KMS-11 (cell line): ENCODE measurements around the gene CHST13.
"Not testable (repeated sequence)": the region's sequence is repeated elsewhere in the genome, so short reads cannot be mapped to it uniquely, and the experiment has no call there.

Source experiments
- H2AFZ ChIP-seq: fragments of 200-600 bp; sonication (generic); 2 replicates; pipeline ENCODE4 v1.6.1; 2016; ENCODE audit warnings: antibody characterized with exemption, mixed run types, low read depth
- H3K27ac ChIP-seq: fragments of 200-600 bp; sonication (generic); 2 replicates; pipeline ENCODE4 v1.6.1; 2016; ENCODE audit warnings: mild to moderate bottlenecking, mixed run types
- H3K27me3 ChIP-seq: fragments of 200-600 bp; sonication (generic); 2 replicates; pipeline ENCODE4 v1.6.1; 2017; ENCODE audit warnings: mild to moderate bottlenecking, low read depth, mixed run types, moderate library complexity; ENCODE audit not compliant: insufficient read depth
- H3K36me3 ChIP-seq: fragments of 200-600 bp; sonication (generic); 2 replicates; pipeline ENCODE4 v1.6.1; 2017; ENCODE audit warnings: mild to moderate bottlenecking, mixed run types; ENCODE audit not compliant: insufficient read depth
- H3K4me1 ChIP-seq: fragments of 200-600 bp; sonication (generic); 2 replicates; pipeline ENCODE4 v1.6.1; 2016; ENCODE audit warnings: mild to moderate bottlenecking, low read depth, mixed run types; ENCODE audit not compliant: poor library complexity, severe bottlenecking
- H3K4me2 ChIP-seq: fragments of 200-600 bp; sonication (generic); 2 replicates; pipeline ENCODE4 v1.7.0; 2016; ENCODE audit warnings: mild to moderate bottlenecking, mixed run types
- H3K4me3 ChIP-seq: fragments of 200-600 bp; sonication (generic); IDR thresholded peaks from 2 replicates; pipeline ENCODE4 v1.6.1; 2017; ENCODE audit warnings: low read depth, low read length, mixed read lengths; ENCODE audit not compliant: insufficient read depth
- H3K79me2 ChIP-seq: fragments of 200-600 bp; sonication (generic); 2 replicates; pipeline ENCODE4 v1.6.1; 2016; ENCODE audit warnings: low read depth, mixed run types; ENCODE audit not compliant: insufficient read depth
- H3K9ac ChIP-seq: fragments of 200-600 bp; sonication (generic); 2 replicates; pipeline ENCODE4 v1.6.1; 2016; ENCODE audit warnings: mild to moderate bottlenecking, mixed run types
- H4K20me1 ChIP-seq: fragments of 200-600 bp; sonication (generic); 2 replicates; pipeline ENCODE4 v1.6.1; 2016; ENCODE audit warnings: mild to moderate bottlenecking, mixed run types; ENCODE audit not compliant: insufficient read depth
- CTCF ChIP-seq: fragments of 200-600 bp; sonication (generic); conservative IDR thresholded peaks from 2 replicates; pipeline ENCODE4 v1.6.1; 2017; ENCODE audit warnings: low read depth, mild to moderate bottlenecking, antibody characterized with exemption, low read length, moderate library complexity, mixed read lengths

CHST13 gene

DNA sequence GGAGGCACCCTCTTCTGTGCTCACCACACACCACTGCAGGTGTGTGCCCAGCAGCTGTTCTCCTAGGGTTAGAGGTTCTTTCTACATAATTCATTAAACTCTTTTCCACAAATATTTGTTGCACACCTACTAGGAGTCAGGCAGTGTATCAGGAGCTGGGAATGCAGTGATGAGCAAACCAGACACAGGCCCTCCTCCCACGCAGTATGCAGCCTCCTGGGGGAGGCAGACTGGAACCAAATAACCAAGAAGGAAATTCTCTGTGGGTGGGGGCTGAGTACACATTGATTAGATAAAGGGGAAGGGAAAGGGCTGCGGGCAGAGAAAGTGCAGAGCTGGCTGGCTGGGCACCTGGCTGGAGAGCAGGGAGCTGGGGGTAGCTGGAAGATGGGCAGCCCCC lies 53.3 kb downstream of the CHST13 start:
- H2AFZ ChIP-seq: no peak overlapping the region
- no peak overlapping the region for H3K9ac ChIP-seq
- H3K36me3 ChIP-seq: no peaks in the 10 kb centered on the region
- no peaks in the 10 kb centered on the region for H3K4me1 ChIP-seq
- H3K27me3 ChIP-seq: no peaks in the 10 kb centered on the region
- no peak overlapping the region for H3K4me2 ChIP-seq
- no peaks in the 10 kb centered on the region for H4K20me1 ChIP-seq
- no peak overlapping the region for H3K27ac ChIP-seq
- no peaks in the 10 kb centered on the region for H3K79me2 ChIP-seq
- H3K4me3 ChIP-seq: no peak overlapping the region
- no peak for TF ChIP-seq CTCF

- Histone ChIP-seq H3K36me3 (no peaks in the 10 kb centered on the region), H3K27ac (no peak overlapping the region), H3K9ac (no peak overlapping the region), H3K4me3 (no peak overlapping the region), H3K4me2 (no peak overlapping the region), H3K4me1 (no peaks in the 10 kb centered on the region), H3K79me2 (no peaks in the 10 kb centered on the region), H3K27me3 (no peaks in the 10 kb centered on the region), H2AFZ (no peak overlapping the region), H4K20me1 (no peaks in the 10 kb centered on the region)
- no peak for TF ChIP-seq CTCF
Measured at GRCh38 chr3:126578702-126579101, 54.7 kb downstream of the CHST13 start.

DNA sequence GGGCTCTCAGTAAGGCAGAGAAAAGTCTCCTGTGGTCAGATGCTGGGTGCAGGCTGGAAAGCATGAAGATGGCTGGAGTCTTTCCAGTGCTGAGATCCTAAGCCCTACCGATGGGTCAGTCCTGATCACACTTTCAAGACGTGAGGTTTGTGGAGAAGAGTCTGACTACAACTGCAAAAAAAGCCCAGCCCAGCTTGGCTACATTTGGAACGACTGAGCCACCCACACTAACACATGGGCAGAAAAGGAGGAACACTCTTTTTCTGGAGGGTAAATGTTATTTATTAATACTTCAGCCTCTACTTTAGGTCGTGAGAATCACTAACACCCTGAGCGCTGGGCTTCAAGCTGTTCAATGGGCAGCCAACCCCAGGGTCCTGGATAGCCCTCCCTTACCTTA lies 56.8 kb downstream of the CHST13 start:
- Histone ChIP-seq H3K27me3 (no peaks in the 10 kb centered on the region), H3K27ac (no peak overlapping the region), H2AFZ (no peak overlapping the region), H4K20me1 (no peaks in the 10 kb centered on the region), H3K79me2 (no peaks in the 10 kb centered on the region), H3K4me3 (no peak overlapping the region), H3K4me1 (no peaks in the 10 kb centered on the region), H3K36me3 (no peaks in the 10 kb centered on the region), H3K4me2 (no peak overlapping the region), H3K9ac (no peak overlapping the region)
- TF ChIP-seq CTCF: no peak

DNA sequence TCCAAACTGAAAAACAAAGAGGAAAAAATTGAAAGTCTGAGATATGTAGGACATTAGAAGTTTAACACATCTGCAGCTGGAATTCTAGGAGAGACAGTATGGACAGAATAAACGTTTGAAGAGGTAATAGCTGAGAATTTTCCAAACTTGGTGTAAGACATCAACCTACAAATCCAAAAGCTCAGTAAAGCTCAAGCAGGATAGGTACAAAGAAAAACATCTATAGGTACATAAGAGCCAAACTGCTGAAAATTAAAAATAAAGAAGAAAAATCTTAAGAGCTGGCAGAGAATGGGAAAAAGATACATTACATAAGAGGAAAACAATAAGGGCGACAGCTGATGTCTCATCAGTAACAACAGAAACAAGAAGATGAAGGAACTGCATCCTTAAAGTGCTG lies 57.6 kb downstream of the CHST13 start:
- no peaks in the 10 kb centered on the region for H3K27me3 ChIP-seq
- H3K9ac ChIP-seq: no peak overlapping the region
- TF ChIP-seq CTCF: no peak

DNA sequence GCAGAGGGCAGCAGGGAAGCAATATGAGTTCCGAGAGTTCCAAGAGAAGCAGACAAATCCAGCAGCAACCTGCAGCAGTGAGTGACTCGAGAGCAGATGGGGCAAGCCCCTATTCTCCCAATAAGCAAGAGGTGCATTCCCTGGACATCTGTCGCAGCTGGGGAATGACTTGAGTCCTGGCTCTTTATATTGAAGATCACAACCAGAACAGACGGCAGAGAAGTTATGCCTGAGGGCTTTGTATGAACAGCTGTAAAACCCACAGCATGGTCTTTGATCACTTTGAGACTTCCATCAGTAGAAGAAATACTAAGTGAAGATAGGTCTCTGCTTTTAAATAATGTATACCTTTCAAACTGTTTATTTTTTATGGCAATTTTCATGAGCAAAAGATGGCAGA lies 58.4 kb downstream of the CHST13 start:
- Histone ChIP-seq H3K4me3 (no peak overlapping the region), H4K20me1 (no peaks in the 10 kb centered on the region), H3K4me1 (no peaks in the 10 kb centered on the region), H3K27ac (no peak overlapping the region), H3K9ac (no peak overlapping the region), H3K27me3 (no peaks in the 10 kb centered on the region), H2AFZ (no peak overlapping the region), H3K4me2 (no peak overlapping the region), H3K36me3 (no peaks in the 10 kb centered on the region), H3K79me2 (no peaks in the 10 kb centered on the region)
- no peak for TF ChIP-seq CTCF

More for the DNA sequence above, 57.6 kb downstream of the CHST13 start:
- Histone ChIP-seq H3K27ac (no peak overlapping the region), H2AFZ (no peak overlapping the region), H3K4me3 (no peak overlapping the region), H4K20me1 (no peaks in the 10 kb centered on the region), H3K36me3 (no peaks in the 10 kb centered on the region), H3K4me2 (no peak overlapping the region), H3K79me2 (no peaks in the 10 kb centered on the region), H3K4me1 (no peaks in the 10 kb centered on the region)

DNA sequence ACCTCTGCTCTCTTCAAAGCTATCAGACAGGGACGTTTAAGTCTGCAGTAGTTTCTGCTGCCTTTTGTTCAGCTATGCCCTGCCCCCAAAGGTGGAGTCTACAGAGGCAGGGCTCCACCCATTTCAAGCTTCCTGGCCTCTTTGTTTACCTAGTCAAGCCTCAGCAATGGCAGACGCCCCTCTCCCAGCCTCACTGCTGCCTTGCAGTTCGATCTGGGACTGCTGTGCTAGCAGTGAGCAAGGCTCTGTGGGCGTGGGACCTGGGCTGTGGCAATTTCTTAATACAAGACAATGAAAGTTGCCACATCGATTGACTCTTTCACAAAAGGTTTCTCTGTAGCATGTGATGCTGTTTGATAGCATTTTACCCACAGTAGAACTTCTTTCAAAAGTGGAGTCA lies 67.6 kb downstream of the CHST13 start:
- H4K20me1 ChIP-seq, H3K4me2 ChIP-seq, H3K36me3 ChIP-seq, H3K27ac ChIP-seq, H3K27me3 ChIP-seq, H3K79me2 ChIP-seq, H3K4me1 ChIP-seq, H3K9ac ChIP-seq, H2AFZ ChIP-seq, H3K4me3 ChIP-seq: not testable (repeated sequence)
